ENCODE data around the gene FDX2.
A peak's percentile ranks its signal among the peaks of the same experiment; 100 is the strongest.

The FDX2 gene

DNA sequence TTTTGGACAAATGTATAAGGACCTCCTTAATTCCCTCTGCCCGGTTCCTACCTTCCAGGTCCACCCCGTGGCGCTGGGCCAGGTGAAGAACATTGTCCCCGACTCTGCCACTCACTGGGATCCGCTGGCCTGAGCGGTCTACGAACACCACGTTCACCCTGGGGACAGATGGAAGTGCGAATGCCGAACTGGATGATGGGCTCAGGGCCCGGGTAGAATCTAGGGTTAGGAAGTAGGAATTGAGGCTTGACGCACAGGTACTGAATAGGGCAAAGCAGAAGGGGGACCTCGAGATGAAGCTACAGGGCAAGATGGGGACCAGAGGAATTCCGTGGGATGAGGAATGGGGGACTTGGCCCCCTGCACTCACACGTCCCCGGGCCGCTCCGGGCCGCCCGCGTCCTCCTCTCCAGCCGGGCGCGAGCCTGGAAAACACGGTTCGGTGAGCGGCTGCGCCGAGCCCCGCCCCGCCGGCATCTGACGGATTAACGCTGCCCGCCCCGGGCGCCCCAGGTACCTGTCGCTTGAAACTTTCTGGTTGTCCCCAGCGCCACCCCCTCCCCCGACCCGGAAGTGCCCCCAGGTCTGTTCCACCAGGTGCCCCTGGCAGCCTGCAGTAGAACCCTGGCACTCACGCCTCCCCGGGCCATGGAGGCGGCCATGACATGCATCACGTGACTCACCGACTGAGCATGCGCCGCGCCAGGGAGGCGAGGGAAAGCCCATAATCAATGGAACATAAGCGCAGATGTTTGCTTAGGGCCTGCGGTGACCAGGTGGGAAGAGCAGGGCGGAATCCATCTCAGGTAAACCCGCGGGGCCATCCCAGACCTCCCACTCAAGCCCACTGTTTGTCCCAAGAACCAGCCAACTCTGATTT lies at the start of gene FDX2:
FDX2 (minus strand) TSS at position 681 of the 880 bp plus-strand sequence; CDS start at position 662, 19 bp downstream.
- Mint-ChIP-seq H3K27ac (peak within 1 kb of the TSS; percentile 75), H3K36me3 (ENCODE audit: low read depth) (peaks cover 13% of the 10 kb centered on the region), H3K9me3 (no peaks in the 10 kb centered on the region), H3K27me3 (ENCODE audit: low read depth) (no peaks in the 10 kb centered on the region), H3K4me1 (ENCODE audit: low read depth) (peaks cover 10% of the 10 kb centered on the region), H3K4me3 (peak within 1 kb of the TSS; percentile 87)

DNA sequence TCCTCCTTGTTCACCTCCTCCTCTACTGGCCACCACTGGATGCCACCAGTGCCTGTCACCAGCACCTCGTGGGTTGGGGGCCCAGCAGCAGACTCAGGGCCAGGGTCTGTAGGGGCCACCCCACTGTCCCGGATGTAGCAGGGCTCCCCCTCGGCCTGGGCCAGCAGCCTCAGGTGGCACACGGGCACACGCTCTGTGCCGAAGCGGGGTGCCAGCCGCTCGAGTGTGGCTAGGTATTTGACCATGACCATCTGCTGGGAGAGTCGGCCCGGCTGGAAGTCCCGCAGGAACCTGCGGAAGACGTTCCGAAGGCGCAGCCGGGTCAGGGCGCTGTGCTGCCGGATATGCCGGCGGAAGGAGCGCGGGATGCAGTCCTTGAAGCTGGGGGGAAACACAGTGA lies 49.7 kb upstream of the FDX2 start:
- Mint-ChIP-seq H3K4me1 (ENCODE audit: low read depth) (no peaks in the 10 kb centered on the region), H3K36me3 (ENCODE audit: low read depth) (peaks cover 24% of the 10 kb centered on the region), H3K27ac (no peak overlapping the region), H3K9me3 (no peaks in the 10 kb centered on the region), H3K27me3 (ENCODE audit: low read depth) (no peaks in the 10 kb centered on the region), H3K4me3 (no peak overlapping the region)

DNA sequence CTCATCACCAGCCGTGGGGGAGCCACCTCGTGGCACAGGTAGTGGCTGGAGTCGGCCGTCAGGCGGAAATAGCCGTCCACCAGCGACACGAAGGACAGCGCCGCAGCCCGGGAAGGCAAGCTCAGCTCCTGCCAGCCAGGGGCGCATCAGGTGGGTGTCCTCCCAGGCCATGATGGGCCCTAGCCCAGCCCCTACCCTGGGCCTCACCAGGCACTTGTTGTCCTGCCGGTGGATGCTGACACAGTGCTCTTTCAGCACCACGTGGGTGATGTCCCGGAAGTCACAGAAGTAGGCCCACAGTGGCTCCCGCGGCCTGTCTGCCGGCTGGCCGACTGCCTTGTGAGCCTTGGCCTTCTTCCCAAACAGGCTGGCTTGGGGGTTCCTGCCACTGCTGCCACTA lies 48.8 kb upstream of the FDX2 start:
- no peaks in the 10 kb centered on the region for H3K9me3 Mint-ChIP-seq
- no peaks in the 10 kb centered on the region for H3K4me1 Mint-ChIP-seq (ENCODE audit: low read depth)
- no peaks in the 10 kb centered on the region for H3K27me3 Mint-ChIP-seq (ENCODE audit: low read depth)
- H3K4me3 Mint-ChIP-seq: no peak overlapping the region
- H3K36me3 Mint-ChIP-seq (ENCODE audit: low read depth): peaks cover 24% of the 10 kb centered on the region
- H3K27ac Mint-ChIP-seq: no peak overlapping the region

DNA sequence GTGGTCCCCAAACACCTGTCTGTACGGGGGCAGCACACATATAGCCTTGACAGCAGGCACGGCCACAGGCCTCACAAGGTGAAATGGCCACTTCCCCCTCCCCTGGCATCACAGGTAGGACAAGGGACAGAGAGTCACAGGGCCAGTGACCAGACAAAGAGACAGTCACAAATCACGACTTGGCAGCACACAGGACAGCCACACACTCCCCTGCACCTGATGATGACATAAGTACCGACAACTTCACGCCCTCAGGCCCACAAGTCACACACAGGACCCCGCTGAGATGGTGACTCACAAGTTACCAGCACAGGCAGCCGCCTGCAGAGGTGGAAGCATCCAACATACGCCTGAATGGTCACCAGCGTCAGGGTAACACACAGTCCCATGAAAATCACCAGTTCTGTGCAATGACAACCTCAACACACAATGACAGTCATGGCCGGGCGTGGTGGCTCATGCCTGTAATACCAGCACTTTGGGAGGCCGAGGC lies 48.0 kb upstream of the FDX2 start:
- H3K4me3 Mint-ChIP-seq: no peak overlapping the region
- no peaks in the 10 kb centered on the region for H3K9me3 Mint-ChIP-seq
- H3K27me3 Mint-ChIP-seq (ENCODE audit: low read depth): no peaks in the 10 kb centered on the region
- no peak overlapping the region for H3K27ac Mint-ChIP-seq
- H3K4me1 Mint-ChIP-seq (ENCODE audit: low read depth): no peaks in the 10 kb centered on the region
- peaks cover 21% of the 10 kb centered on the region for H3K36me3 Mint-ChIP-seq (ENCODE audit: low read depth)

DNA sequence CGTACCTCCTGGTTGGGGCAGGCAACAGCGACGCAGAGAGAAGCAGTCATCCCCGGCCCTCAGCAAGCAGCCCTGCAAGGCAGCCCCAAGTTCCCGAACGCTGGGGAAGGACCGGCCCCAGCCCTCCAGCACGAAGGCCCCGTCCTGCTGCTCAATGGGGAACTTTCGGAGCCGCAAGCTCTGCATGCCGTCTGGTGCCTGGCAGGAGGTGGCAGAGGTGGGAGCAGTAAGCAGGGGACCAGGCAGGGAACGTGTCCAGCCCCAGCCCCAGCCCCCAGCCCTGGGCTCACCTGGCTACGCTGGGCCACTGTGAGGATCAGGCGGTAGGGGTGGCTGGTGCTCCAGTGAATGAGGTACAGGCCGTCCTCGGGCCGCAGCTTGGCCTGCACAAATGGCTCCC lies 46.4 kb upstream of the FDX2 start:
- H3K27me3 Mint-ChIP-seq (ENCODE audit: low read depth): no peaks in the 10 kb centered on the region
- H3K36me3 Mint-ChIP-seq (ENCODE audit: low read depth): peaks cover 21% of the 10 kb centered on the region
- no peaks in the 10 kb centered on the region for H3K9me3 Mint-ChIP-seq
- H3K27ac Mint-ChIP-seq: no peak overlapping the region
- H3K4me1 Mint-ChIP-seq (ENCODE audit: low read depth): no peaks in the 10 kb centered on the region
- no peak overlapping the region for H3K4me3 Mint-ChIP-seq

DNA sequence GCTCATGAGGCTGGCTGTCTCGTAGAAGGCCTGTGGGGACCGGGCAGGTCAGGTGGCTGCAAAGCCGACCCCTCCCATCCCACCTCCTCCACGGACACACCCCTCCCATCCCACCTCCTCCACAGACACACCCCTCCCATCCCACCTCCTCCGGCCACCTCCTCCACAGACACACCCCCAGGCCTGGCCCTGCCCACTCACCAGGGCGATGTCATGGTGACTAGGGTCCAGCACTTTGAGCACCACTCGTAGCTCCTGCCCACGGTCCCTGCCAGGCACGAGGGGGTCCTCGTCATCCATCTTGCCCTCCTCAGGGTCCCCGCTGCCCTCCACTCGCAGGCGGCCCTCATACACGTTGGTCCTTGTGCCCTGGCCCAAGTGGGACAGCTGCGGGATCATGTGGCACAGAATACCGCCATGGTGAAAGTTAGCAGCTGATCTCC lies 45.8 kb upstream of the FDX2 start:
- no peak overlapping the region for H3K27ac Mint-ChIP-seq
- H3K36me3 Mint-ChIP-seq (ENCODE audit: low read depth): peaks cover 21% of the 10 kb centered on the region
- no peak overlapping the region for H3K4me3 Mint-ChIP-seq
- no peaks in the 10 kb centered on the region for H3K27me3 Mint-ChIP-seq (ENCODE audit: low read depth)
- no peaks in the 10 kb centered on the region for H3K9me3 Mint-ChIP-seq
- H3K4me1 Mint-ChIP-seq (ENCODE audit: low read depth): no peaks in the 10 kb centered on the region

DNA sequence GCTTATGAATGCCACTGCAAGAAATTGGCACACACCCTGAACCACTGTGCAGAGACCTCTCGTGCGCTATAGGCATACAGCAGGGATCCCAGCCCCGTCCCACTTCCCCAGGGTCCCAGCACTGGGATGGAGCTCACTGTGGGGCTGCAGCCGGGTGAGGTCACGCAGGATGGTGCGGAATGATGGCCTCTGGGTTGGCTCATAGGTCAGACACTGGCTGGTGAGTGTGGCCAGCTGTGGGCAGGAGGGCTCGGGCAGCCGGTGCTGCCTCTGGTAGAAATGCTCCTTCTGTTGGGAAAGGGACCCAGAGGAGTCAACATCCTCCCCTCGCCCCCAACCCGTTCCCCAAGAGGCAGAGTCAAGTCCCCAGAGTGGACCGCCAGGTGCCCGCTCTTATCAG lies 40.6 kb upstream of the FDX2 start:
- H3K27ac Mint-ChIP-seq: no peak overlapping the region
- H3K4me3 Mint-ChIP-seq: no peak overlapping the region
- peaks cover 33% of the 10 kb centered on the region for H3K36me3 Mint-ChIP-seq (ENCODE audit: low read depth)
- no peaks in the 10 kb centered on the region for H3K9me3 Mint-ChIP-seq
- H3K27me3 Mint-ChIP-seq (ENCODE audit: low read depth): no peaks in the 10 kb centered on the region
- no peaks in the 10 kb centered on the region for H3K4me1 Mint-ChIP-seq (ENCODE audit: low read depth)

DNA sequence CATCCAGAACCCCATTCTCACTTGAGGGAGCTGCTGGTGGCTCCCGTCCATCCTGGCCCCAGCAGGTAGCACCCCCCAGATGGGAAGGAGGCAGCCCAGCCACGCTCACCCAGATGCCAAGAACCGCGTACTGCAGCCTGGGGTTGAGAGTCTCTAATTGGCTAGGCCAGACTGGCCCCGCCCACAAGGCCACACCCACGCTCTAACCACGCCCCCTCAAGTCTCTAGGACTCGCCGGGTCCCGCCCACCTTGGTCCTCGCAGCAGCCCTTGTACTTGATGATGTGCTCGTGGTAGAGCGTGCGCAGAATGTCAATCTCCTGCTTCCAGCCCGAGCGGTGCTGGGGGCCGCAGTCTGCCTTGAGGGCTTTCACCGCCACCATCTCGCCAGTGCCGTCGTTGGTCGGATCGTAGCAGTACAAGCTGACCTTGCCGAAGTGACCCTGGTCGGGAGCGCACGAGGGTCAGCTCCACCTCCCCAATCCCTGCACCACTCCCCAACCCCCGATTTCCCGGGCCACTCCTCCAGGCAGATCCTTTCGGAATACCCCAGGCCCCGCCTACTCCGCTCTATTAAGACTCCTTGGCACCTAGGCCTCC lies 38.1 kb upstream of the FDX2 start:
- Mint-ChIP-seq H3K4me3 (no peak overlapping the region), H3K36me3 (ENCODE audit: low read depth) (peaks cover 33% of the 10 kb centered on the region), H3K27ac (no peak overlapping the region), H3K4me1 (ENCODE audit: low read depth) (no peaks in the 10 kb centered on the region), H3K9me3 (no peaks in the 10 kb centered on the region), H3K27me3 (ENCODE audit: low read depth) (no peaks in the 10 kb centered on the region)

DNA sequence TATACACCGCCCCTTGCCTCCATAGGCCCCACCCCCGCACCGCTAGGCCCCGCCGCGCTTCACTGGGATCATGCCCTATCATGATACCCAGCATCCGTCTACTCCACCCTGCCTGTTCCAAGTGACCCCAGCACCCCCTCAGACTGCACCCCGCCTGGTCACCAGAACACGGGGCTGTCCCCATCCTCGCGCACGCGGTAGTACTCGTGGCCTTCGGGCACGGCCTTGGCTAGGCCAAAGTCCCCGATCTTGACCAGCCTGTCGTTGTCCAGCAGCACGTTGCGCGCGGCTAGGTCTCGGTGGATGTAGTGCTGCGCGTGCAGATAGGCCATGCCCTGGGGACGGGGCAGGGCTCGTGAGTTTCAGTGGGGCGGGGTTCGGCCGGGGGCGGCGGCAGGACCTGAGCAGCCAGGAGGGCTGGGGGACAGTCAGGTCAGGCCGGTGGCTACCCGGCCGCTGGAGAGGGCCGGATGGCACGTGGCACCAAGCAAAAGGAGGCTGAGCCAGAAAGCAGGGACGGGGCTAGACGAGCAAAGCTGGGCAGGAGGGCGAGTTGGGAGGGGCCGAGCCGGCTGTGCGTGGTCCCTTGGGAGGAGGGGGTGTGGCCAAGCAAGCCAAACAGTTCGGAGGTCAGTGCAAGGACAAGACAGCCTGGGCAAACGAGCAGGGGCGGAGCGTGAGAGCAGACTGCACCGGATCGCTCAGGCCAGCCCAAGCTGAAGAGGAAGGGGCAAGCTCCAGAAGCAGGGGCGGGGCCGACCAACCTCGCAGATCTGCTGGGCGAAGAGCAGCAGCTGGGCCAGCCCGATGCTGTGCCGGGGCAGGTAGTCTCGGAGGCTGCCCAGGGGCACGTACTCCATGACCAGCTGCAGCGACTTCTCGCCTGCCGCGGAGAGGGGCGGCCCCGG lies 37.2 kb upstream of the FDX2 start:
- Mint-ChIP-seq H3K4me1 (ENCODE audit: low read depth) (no peaks in the 10 kb centered on the region), H3K9me3 (no peaks in the 10 kb centered on the region), H3K36me3 (ENCODE audit: low read depth) (peaks cover 33% of the 10 kb centered on the region), H3K27ac (no peak overlapping the region), H3K4me3 (no peak overlapping the region), H3K27me3 (ENCODE audit: low read depth) (no peaks in the 10 kb centered on the region)

DNA sequence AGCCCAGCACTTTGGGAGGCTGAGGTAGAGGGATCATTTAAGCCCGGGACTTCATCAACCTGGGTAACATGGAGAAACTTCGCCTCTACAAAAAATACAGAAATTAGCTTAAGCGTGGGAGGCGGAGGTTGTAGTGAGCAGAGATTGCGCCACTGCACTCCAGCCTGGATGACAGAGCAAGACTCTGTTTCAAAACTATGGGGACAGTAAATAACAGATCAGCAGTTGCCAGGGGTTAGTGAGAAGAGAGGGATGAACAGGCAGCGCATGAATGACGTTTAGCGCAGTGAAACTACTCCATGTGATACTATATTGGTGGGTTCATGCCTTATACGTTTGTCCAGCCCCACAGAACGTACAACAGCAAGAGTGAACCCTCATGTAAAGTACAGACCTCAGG lies 30.7 kb upstream of the FDX2 start:
- H3K36me3 Mint-ChIP-seq (ENCODE audit: low read depth): peaks cover 10% of the 10 kb centered on the region
- H3K4me3 Mint-ChIP-seq: no peak overlapping the region
- H3K4me1 Mint-ChIP-seq (ENCODE audit: low read depth): no peaks in the 10 kb centered on the region
- H3K27me3 Mint-ChIP-seq (ENCODE audit: low read depth): no peaks in the 10 kb centered on the region
- H3K9me3 Mint-ChIP-seq: no peaks in the 10 kb centered on the region
- H3K27ac Mint-ChIP-seq: no peak overlapping the region

DNA sequence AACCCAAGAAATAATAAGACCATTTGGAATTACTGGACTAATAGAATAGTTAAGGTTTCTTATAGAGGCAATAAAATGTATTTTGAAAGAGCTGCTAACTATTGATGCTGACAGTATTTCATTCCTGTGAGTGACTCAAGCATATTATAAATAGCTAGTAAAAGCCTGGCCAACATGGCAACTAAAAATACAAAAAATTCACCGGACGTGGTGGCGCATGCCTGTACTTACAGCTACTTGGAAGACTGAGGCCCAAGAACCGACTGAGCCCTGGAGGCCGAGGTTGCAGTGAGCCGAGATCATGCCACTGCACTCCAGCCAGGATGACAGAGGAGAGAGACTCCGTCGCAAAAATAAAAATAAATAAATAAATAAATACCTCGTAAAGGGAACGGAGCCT lies 29.0 kb upstream of the FDX2 start:
- Mint-ChIP-seq H3K4me3 (no peak overlapping the region), H3K36me3 (ENCODE audit: low read depth) (no peaks in the 10 kb centered on the region), H3K27me3 (ENCODE audit: low read depth) (no peaks in the 10 kb centered on the region), H3K4me1 (ENCODE audit: low read depth) (peaks cover 6% of the 10 kb centered on the region), H3K27ac (no peak overlapping the region), H3K9me3 (no peaks in the 10 kb centered on the region)

DNA sequence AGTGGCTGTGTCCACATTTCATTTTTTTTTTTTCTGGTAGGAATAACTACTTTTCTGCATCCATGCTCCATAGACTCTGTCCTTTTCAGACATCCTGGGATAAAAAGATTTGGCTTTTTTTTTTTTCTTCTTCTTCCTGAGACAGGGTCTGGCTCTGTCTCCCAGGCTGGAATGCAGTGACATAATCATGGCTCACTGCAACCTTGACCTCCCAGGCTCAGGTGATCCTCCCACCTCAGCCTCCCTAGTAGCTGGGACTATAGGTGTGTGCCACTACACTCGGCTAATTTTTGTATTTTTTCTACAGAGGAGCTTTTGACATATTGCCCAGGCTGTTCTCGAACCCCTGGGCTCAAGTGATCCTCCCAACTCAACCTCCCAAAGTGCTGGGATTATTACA lies 27.7 kb upstream of the FDX2 start:
- Mint-ChIP-seq H3K27ac (no peak overlapping the region), H3K27me3 (ENCODE audit: low read depth) (no peaks in the 10 kb centered on the region), H3K9me3 (no peaks in the 10 kb centered on the region), H3K4me3 (no peak overlapping the region), H3K4me1 (ENCODE audit: low read depth) (peaks cover 17% of the 10 kb centered on the region), H3K36me3 (ENCODE audit: low read depth) (no peaks in the 10 kb centered on the region)

DNA sequence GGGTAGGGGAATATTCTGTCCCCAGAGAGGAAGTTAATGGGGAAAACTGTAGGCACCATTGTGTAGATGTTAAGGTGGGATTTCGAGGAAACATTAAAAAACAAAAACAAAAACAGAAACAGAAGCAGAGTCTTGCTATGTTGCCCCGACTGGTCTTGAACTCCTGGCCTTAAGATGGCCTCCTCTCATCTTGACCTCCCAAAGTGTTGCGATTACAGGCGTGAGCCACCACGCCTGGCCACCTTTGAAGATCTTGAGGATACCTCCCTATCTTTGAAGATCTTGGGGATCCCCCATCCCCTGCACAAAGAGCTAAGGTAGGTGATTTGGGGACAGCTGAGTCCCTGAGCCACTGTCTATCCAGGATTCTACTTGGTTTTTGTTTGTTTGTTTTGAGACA lies 24.2 kb upstream of the FDX2 start:
- H3K27ac Mint-ChIP-seq: peak overlapping the region; percentile 83
- H3K4me3 Mint-ChIP-seq: peak overlapping the region; percentile 95
- H3K9me3 Mint-ChIP-seq: no peaks in the 10 kb centered on the region
- peaks cover 20% of the 10 kb centered on the region for H3K4me1 Mint-ChIP-seq (ENCODE audit: low read depth)
- H3K27me3 Mint-ChIP-seq (ENCODE audit: low read depth): no peaks in the 10 kb centered on the region
- peaks cover 6% of the 10 kb centered on the region for H3K36me3 Mint-ChIP-seq (ENCODE audit: low read depth)

DNA sequence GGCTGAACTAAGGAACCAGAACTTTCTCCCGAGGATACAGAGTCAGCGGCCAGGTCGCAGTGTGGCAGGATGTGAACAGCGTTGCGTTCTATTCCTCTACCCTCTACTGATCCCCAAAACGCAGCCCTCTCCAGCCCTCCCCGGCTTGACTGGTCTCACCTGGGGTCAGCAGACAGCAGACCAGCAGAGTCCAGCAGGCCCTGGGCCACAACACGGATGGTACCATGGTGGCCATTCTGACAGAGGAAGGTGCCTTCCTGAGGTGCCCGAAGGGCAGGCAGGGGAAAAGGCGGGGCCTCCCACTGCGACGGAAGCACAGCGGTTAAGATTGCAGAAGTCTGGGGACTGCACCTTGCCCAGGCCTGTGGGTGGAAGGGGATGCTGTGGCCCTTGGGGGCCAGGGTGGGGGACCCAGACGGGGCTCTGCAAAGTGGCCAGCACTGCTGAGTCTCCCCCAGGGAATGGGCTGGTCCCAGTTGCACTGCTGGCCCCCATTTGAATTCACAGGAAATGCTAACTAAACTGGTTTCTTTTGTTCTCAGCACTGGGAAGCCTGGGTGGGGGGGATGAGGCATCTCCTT lies 23.7 kb upstream of the FDX2 start, which contains the start of gene ICAM3:
ICAM3 (minus strand) TSS at position 245 of the 581 bp plus-strand sequence; CDS start at position 235, 10 bp downstream.
- Mint-ChIP-seq H3K4me1 (ENCODE audit: low read depth) (peaks cover 20% of the 10 kb centered on the region), H3K36me3 (ENCODE audit: low read depth) (peaks cover 9% of the 10 kb centered on the region), H3K4me3 (peak within 1 kb of the TSS; percentile 95), H3K9me3 (no peaks in the 10 kb centered on the region), H3K27ac (peak within 1 kb of the TSS; percentile 83), H3K27me3 (ENCODE audit: low read depth) (no peaks in the 10 kb centered on the region)
